OCI-M1 (cell line): Measurements from ENCODE around the gene ARFGEF2.
A peak's percentile ranks its signal among the peaks of the same experiment; 100 is the strongest.
"Not testable (repeated sequence)": the region's sequence is repeated elsewhere in the genome, so short reads cannot be mapped to it uniquely, and the experiment has no call there.

Source experiments
- DNase-seq: peaks from one replicate; lab custom pipeline; 2025; lab: John Stamatoyannopoulos, UW

ARFGEF2 gene

GRCh38 chr20:49001741-49002140 is 80.2 kb downstream of the ARFGEF2 start:
- no peak for DNase-seq

- no peak for DNase-seq
These were observed 85.0 kb downstream of the ARFGEF2 start for GRCh38 chr20:49006446-49006980.

GRCh38 chr20:49009899-49010631 is 88.6 kb downstream of the ARFGEF2 start:
- DNase-seq = no peak

GRCh38 chr20:49024220-49024619 is 102.7 kb downstream of the ARFGEF2 start:
- DNase-seq = no peak

- not testable (repeated sequence) for DNase-seq
These were observed 106.7 kb downstream of the ARFGEF2 start for GRCh38 chr20:49028177-49028576.

- DNase-seq = peak; percentile 42
These were observed 107.2 kb downstream of the ARFGEF2 start for GRCh38 chr20:49028684-49029083.

- DNase-seq = no peak
These were observed 107.7 kb downstream of the ARFGEF2 start for GRCh38 chr20:49029203-49029602.

- no peak for DNase-seq
These were observed 109.6 kb downstream of the ARFGEF2 start for GRCh38 chr20:49030954-49031619.

- no peak for DNase-seq
These were observed 110.9 kb downstream of the ARFGEF2 start for GRCh38 chr20:49032455-49032854.

GRCh38 chr20:49034070-49034732 is 112.7 kb downstream of the ARFGEF2 start:
- no peak for DNase-seq

GRCh38 chr20:49037962-49038387 is 116.5 kb downstream of the ARFGEF2 start:
- DNase-seq = peak; percentile 95

GRCh38 chr20:49039854-49040253 is 118.3 kb downstream of the ARFGEF2 start:
- DNase-seq = no peak

GRCh38 chr20:49043000-49043399 is 121.5 kb downstream of the ARFGEF2 start:
- no peak for DNase-seq

- DNase-seq = no peak
These were observed 124.1 kb downstream of the ARFGEF2 start for GRCh38 chr20:49045440-49046086.

- peak; percentile 97 for DNase-seq
These were observed 124.8 kb downstream of the ARFGEF2 start, which contains the start of gene CSE1L for GRCh38 chr20:49046087-49046900. Gene CSE1L, plus strand, starts transcription at chr20:49046312. Its CDS starts 12,152 bp downstream, at chr20:49058464.

- DNase-seq = peak; percentile 50
These were observed 130.8 kb downstream of the ARFGEF2 start for GRCh38 chr20:49052334-49052733.

GRCh38 chr20:49054056-49054643 is 132.6 kb downstream of the ARFGEF2 start:
- no peak for DNase-seq

GRCh38 chr20:49063279-49063678 is 141.8 kb downstream of the ARFGEF2 start:
- no peak for DNase-seq

- no peak for DNase-seq
These were observed 153.0 kb downstream of the ARFGEF2 start for GRCh38 chr20:49074521-49074920.

GRCh38 chr20:49078310-49078709 is 156.8 kb downstream of the ARFGEF2 start:
- DNase-seq = no peak

- not testable (repeated sequence) for DNase-seq
These were observed 160.8 kb downstream of the ARFGEF2 start for GRCh38 chr20:49082295-49082694.
